Left renal cortex interstitium (tissue), 4 donors: Measurements from ENCODE around the gene IRAK2. TPM values are rescaled to one million over a fixed set of nuclear protein-coding genes. Genes with fewer than 3 reads are reported as not detected.

Experiments
- DNase-seq, 4 donors: peaks; one replicate each; pipeline ENCODE4 v3.0.0-alpha.2; 2013; ENCODE audit warnings: low read depth in 4 of 4, low spot score in 2 of 4, missing footprints in 1 of 4
- polyA plus RNA-seq, 4 donors: library from polyadenylated mRNA; unstranded; fragments of 120-200 nt; gene quantifications; one replicate each; pipeline ENCODE4 v1.2.1, GENCODE V29; 2013; ENCODE audit not compliant: insufficient read length in 4 of 4

The IRAK2 gene
- polyA plus RNA-seq, 4 donors: 0.62 to 1.2 (median 0.86) TPM

GRCh38 chr3:10278501-10278900 lies 113.8 kb downstream of the IRAK2 start:
- DNase-seq: no peak

- DNase-seq: no peak
Measured at GRCh38 chr3:10279384-10280176, 114.9 kb downstream of the IRAK2 start.

GRCh38 chr3:10280177-10280529 lies 115.4 kb downstream of the IRAK2 start:
- no peak for DNase-seq

- DNase-seq: no peak
Measured at GRCh38 chr3:10280571-10280970, 115.9 kb downstream of the IRAK2 start.

GRCh38 chr3:10281951-10282350 lies 117.2 kb downstream of the IRAK2 start:
- DNase-seq: no peak

GRCh38 chr3:10283638-10284037 lies 118.9 kb downstream of the IRAK2 start:
- DNase-seq: no peak

GRCh38 chr3:10284496-10284895 lies 119.8 kb downstream of the IRAK2 start:
- no peak for DNase-seq

GRCh38 chr3:10285272-10286132 lies 120.8 kb downstream of the IRAK2 start:
- DNase-seq: no peak

- no peak for DNase-seq
Measured at GRCh38 chr3:10286133-10286524, 121.4 kb downstream of the IRAK2 start.

- no peak for DNase-seq
Measured at GRCh38 chr3:10286596-10287295, 122.0 kb downstream of the IRAK2 start.

- no peak for DNase-seq
Measured at GRCh38 chr3:10287936-10288574, 123.3 kb downstream of the IRAK2 start.

- no peak for DNase-seq
Measured at GRCh38 chr3:10288575-10288960, 123.8 kb downstream of the IRAK2 start.

- no peak for DNase-seq
Measured at GRCh38 chr3:10289077-10289476, 124.4 kb downstream of the IRAK2 start.

GRCh38 chr3:10289787-10290355 lies 125.2 kb downstream of the IRAK2 start:
- DNase-seq: no peak

- DNase-seq: no peak
Measured at GRCh38 chr3:10290481-10291176, 125.9 kb downstream of the IRAK2 start.

GRCh38 chr3:10291641-10292040 lies 126.9 kb downstream of the IRAK2 start:
- DNase-seq: no peak

GRCh38 chr3:10292505-10293419 lies 128.0 kb downstream of the IRAK2 start, which contains the start of gene GHRL:
Gene GHRL, minus strand, starts transcription at chr3:10292947. Its CDS starts 2,767 bp downstream, at chr3:10290180.
- DNase-seq: no peak
